DLD1 (cell line): Measurements from ENCODE around the gene CCDC152.
"Not testable (repeated sequence)": the region's sequence is repeated elsewhere in the genome, so short reads cannot be mapped to it uniquely, and the experiment has no call there.

ENCODE experiments used
- in situ Hi-C: cut with HindIII; loops from 2 replicates; pipeline ENCODE4 v1.10.0; 2017; ENCODE audit warnings: low sequenced_read_pairs

The CCDC152 gene, protein sequence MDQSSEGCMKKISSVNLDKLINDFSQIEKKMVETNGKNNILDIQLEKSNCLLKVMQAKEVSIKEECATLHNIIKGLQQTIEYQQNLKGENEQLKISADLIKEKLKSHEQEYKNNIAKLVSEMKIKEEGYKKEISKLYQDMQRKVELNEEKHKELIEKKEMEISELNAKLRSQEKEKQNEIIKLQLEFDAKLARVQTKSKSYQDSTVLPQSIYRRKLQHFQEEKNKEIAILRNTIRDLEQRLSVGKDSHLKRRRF

DNA sequence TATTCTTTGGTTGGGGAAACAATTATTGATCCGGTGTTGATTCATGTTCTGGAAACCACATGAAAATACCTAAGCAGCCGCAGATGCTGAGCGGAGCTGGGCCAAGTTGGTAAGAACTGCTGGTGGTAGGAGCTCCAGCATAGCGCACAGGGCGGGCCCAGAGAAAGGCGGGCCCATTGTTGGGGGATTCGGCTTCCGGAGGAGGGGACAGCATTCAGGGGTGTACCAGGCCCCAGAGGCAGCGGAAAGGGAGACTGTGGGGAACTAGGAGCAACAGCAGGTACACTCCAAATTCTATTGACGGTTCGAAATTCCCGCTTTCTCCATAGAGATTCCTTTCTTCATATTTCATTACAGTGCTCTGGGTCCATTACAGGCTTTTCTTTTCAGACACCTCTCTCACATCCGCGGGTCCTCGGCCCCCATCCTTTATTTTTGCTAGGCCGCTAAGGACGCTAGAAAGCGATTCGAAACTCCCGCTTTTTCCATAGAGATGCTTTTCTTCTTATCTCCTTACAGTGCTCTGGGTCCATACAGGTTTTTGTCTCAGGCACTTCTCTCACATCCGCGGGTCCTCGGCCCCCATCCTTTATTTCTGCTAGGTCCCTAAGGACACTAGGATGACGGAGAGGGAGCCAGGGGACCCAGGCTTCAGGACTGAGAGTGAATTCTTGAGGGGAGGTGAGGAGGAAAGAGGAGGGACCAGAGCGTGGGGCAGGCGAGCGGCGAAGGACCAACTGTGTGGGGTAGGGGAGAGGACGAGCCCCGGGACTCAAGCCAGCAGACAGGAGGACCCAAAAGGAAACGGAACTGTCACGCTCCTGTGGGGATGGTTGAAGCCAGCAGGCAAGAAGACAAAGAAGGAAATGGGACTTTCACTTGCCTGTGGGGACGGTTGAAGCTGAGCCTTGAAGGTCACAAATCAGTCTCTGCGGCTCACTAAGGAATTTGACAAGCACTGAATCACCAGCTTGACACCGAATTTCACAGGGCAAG, at the start of gene CCDC152:
Gene CCDC152, plus strand, starts transcription at position 213 of the 996 bp plus-strand sequence. CDS start 2,304 bp downstream, outside the sequence.
- in situ Hi-C loops = no loop called here

DNA sequence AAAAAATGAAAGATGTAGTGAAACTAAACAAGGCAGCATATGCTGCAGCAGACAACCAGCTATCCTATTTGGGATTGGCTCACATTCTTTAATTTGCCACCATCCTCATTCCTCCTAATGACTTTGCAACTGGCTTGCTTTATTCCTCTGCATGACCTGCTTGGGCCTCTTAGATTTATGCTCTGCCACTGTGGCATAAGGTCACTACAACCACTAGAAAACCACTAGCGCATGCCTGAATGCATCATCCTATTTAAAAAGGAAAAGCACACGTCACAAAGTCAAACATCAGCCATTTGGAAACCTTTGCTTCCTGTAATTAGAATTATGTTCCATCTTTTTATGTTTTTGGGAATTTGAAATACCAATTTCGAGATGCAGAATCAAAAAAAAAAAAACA, 40.8 kb upstream of the CCDC152 start:
- in situ Hi-C loops = no loop called here

- in situ Hi-C loops = no loop called here
These were observed 38.0 kb upstream of the CCDC152 start for GRCh38 chr5:42718591-42718990.

DNA sequence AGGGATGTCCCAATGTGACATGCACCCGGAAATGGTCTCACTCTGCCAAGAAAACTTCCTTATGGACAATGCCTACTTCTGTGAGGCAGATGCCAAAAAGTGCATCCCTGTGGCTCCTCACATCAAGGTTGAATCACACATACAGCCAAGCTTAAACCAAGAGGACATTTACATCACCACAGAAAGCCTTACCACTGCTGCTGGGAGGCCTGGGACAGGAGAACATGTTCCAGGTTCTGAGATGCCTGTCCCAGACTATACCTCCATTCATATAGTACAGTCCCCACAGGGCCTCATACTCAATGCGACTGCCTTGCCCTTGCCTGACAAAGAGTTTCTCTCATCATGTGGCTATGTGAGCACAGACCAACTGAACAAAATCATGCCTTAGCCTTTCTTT, 37.6 kb upstream of the CCDC152 start:
- in situ Hi-C loops = no loop called here

- in situ Hi-C loops = loop anchor here (10.0 kb wide), 1 partner anchor 65 kb away; no protein-coding TSS in a partner anchor
These were observed 36.4 kb upstream of the CCDC152 start for GRCh38 chr5:42720251-42720650.

GRCh38 chr5:42721484-42721883, 35.1 kb upstream of the CCDC152 start:
- in situ Hi-C loops = loop anchor here (10.0 kb wide), 1 partner anchor 67 kb away; no protein-coding TSS in a partner anchor

GRCh38 chr5:42734531-42735058, 22.0 kb upstream of the CCDC152 start:
- in situ Hi-C loops = not testable (repeated sequence)

- in situ Hi-C loops = no loop called here
These were observed 15.7 kb upstream of the CCDC152 start for GRCh38 chr5:42740920-42741319.

GRCh38 chr5:42745426-42745825, 11.2 kb upstream of the CCDC152 start:
- in situ Hi-C loops = no loop called here

DNA sequence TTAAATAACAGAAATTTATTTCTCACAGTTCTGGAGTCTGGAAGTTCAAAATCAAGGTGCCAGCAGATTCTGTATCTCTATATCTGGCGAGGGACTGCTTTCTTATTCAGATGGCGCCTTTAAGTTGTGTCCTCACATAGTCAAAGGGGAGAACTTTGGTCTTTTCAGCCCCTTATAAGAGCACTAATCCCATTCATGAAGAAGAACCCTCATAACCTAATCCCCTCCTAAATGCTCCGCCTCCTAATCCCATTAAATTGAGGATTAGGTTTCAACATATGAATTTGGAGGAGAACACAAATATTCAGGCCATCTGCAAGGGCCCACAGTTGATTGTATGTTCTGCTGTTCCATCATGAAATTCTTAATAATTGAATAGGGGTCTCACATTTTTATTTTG, 10.8 kb upstream of the CCDC152 start:
- in situ Hi-C loops = no loop called here

DNA sequence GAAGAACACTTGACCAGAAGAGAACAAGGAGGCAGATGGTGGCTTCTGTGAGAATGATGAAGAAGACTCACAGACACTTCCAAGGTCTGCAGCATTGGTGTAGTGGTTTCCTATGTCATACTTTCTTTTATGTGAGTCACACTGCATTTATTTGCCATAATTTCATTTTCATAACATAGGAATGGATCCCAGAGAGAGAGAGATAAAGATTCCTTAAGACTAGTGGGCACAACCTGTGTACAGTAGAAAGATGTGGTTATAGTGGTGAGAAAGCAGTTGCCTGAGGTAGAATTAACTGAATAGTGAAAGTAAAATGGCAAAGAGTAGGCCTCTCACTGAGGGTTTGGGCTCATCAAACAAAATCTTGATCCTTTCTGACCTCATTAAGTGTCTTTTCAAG, 7.6 kb upstream of the CCDC152 start:
- in situ Hi-C loops = no loop called here

- in situ Hi-C loops = no loop called here
These were observed 6.1 kb upstream of the CCDC152 start for GRCh38 chr5:42750507-42750906.

DNA sequence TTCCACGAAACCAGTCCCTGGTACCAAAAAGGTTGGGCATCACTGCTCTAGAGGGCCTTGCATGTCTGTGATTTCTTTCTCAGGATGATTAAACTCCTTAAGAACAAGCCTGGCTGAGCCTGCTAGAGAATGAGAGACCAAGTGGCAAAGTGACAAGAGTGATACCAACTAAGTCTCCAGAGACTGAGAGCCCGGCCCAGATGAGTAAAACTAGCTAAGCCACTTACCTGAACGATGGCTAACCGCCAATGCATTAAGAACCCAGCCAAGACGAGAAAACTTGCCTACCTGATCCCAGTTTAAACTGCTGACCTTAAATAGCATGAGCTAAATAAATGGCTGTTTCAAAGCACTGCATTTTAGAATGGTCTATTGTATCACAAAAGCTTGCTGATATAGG, 5.6 kb upstream of the CCDC152 start:
- in situ Hi-C loops = no loop called here

GRCh38 chr5:42753099-42753498, 3.5 kb upstream of the CCDC152 start:
- in situ Hi-C loops = no loop called here

- in situ Hi-C loops = no loop called here
These were observed 2.8 kb downstream of the CCDC152 start for GRCh38 chr5:42759456-42759855.

DNA sequence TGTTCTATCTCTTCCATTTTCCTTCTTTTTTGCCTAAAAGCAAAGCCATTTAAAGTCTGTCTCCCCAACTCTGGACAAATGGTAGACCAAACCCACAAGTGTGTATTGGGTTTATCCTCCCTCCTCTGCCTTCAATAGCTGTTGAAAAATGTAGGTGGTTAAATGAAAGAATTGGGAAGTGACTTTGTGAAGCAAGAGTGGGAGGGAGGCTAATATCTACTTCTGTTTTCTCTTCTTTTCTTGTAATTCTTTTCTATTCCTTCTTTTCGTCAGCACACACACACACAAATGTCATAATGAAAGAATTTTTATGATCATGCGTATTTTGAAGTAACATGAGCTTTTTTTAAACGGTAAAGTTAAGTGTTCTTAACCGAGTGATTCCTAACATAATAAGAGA, 3.8 kb downstream of the CCDC152 start:
- in situ Hi-C loops = no loop called here

DNA sequence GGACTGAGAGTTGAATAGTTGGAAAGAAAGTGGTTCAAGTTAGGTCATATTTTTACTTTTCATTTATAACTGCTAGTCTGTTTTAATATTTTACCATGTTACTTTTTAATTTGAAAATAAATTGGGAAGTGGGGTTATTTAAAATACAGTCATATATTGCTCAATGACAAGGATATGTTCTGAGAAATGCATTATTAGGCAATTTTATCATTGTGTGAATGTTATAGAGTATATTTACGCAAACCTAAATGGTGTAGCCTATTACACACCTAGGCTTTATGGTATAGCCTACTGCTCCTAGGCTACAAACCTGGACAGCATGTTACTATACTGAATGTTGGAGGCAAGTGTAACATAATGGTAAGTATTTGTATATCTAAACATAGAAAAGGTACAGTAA, 5.2 kb downstream of the CCDC152 start:
- in situ Hi-C loops = no loop called here

DNA sequence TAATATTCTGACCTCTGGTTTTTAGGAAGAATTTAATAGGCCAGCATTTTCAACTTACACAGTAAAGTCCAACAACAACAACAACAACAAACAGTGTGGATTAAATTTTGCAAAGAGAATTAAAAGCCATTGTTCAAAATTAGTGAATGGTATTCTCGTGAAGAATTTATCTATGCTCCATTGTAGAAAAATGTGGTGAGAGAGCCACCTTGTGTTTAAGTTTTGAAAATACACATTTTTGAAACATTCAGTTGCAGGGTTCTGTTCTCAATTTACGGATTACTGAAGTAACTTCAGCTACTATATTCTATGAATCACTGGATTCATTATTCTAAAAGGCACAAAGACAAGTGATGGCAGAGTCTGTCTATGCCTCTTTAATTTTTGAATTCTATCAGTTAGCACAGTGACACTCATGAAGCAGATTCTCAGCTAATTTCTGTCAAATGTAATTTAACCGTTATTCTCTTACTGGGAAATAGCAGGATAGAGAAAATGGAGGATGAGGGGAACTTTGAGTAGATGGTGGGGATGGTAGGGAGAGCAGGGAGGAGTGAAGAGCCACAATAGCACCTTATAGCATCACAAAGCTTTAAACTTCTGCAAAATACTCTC, 11.0 kb downstream of the CCDC152 start:
- in situ Hi-C loops = no loop called here

DNA sequence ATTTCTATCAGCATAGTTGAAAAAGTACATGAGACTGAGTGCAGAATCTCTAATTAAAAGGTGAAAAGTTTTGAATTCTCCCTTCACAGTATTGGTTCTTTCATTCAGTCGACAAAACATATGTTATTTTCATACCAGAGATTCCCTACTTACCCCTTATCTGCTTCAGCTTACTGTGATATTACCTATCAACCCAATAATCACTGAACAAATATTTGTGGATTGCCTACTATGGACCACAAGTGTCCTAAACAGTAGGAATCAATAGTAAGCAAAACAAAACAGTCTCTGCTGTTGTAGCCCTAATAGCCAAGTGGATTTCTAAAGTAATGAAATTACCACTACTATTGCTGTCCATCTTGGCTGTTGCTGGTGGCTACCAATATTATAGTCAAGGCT, 11.5 kb downstream of the CCDC152 start:
- in situ Hi-C loops = no loop called here

- in situ Hi-C loops = no loop called here
These were observed 13.4 kb downstream of the CCDC152 start for GRCh38 chr5:42770003-42770402.
